ENCODE results near the gene TMEM238L.

The TMEM238L gene

GRCh38 chr17:10803350-10803749 is 549 bp downstream of the TMEM238L start:
- DNase-seq, result no peak

DNA sequence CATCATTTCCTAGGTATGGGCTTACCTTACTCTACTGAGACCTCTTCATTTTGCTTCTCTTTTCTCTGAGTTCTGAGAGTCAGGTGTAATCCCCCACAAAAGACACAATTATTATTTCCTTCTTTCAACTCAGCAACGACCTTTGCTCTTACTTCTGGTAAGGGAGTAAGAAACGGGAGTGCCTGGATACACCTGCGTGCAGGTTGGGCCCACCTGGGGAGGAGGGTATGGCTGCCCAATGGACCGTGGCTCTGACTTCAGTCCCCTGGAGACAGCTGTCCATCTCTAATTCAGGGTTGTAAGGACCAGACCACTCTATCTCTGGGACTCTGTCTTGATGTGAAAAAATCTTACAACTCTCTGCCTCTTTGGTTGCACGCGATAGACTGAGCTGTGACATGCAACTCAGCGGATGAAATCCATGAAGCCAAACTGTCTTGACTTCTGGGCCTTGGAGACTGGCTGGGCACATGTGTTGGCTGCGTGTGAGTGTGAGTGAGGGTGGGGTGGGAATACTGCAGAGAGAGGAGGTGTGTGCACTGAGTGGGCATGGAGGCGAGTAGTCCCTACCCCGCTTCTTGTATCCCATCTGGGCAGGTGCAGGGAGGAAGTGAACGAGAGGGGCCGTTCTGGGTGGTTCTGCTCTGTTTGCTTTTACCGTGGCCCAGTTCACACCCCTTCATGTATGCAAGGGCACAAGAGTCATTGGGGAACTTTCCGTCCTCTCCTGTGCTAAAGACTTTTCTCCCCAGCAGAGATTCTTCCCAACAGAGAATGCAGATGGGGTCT is 1.2 kb downstream of the TMEM238L start:
- DNase-seq, result no peak

DNA sequence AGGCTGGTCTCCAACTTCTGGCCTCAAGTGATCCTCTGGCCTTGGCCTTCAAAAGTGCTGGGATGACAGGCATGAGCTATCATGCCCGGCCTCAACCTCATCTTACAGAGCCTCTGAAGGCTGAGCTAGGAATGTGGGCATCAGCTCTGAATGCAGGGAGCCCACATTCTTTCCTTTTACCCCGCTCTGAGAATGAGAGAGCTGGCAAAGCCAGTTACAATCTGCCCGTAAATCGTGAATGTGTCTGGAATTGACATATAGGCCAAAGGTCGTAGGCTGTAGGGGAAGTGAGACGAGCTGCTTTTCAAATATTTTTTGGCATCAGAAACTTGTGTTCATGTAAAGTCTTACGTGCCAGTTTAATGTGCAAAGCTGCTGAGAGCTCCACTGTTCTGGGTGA is 4.5 kb downstream of the TMEM238L start:
- DNase-seq, result no peak

- DNase-seq, result no peak
Measured at GRCh38 chr17:10798910-10799309, 5.0 kb downstream of the TMEM238L start.

DNA sequence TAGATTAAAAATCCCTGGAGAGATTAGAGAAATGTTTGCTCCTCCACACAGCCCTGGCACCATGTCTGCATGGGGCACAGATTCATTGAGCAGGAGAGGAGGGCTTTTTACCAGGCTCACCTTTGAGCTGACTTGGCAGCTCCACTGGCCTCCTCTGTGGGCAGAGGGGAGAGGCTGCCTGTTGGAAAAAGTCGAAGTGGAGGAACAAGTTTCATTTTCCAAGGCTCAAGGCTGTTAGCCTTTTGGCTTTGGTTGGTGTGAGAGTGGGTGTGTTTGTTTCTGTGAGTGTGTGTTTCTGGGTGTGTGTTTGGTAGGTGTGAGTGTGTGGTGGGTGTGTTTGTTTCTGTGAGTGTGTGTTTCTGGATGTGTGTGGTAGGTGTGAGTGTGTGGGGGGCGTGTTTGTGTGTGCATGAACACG is 5.6 kb downstream of the TMEM238L start:
- DNase-seq, result no peak

GRCh38 chr17:10797476-10798328 is 6.2 kb downstream of the TMEM238L start:
- no peak for DNase-seq

DNA sequence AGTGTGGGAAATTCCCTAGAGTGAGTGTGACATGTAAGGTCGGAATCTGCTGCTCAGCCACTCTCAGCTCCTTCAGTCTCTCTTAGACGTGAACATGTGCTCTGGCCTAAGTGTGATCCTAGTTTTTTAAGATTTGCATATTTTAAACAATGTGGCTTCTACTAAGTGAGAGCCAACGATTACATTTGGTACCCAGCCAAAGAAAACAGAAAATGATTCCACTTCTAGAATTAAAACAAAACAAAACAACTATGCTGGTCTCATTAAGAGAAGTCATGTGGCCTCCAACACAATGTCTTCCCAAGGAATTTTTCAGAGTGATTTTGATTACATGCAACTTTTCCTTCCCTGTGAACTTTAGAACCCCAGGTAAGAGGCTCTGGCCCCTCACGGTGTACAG is 10.1 kb downstream of the TMEM238L start:
- DNase-seq, result no peak

DNA sequence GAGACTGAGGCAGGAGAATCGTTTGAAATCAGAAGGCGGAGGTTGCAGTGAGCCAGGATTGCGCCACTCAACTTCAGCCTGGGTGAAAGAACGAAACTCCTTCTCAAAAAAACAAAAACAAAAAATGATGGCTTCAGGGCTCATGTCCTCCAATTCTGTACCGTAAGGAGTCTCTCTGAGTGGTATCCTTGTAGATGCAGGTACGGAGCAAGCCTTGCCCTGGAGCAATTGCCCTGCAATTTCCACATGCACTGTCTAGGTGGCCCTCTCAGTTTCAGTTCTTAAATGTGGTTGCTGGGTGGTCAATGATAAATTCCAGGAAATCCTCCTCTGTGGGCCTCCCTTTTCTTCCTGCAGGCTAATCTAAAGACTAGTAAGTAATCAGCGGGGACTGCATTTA is 10.6 kb downstream of the TMEM238L start:
- DNase-seq, result no peak

DNA sequence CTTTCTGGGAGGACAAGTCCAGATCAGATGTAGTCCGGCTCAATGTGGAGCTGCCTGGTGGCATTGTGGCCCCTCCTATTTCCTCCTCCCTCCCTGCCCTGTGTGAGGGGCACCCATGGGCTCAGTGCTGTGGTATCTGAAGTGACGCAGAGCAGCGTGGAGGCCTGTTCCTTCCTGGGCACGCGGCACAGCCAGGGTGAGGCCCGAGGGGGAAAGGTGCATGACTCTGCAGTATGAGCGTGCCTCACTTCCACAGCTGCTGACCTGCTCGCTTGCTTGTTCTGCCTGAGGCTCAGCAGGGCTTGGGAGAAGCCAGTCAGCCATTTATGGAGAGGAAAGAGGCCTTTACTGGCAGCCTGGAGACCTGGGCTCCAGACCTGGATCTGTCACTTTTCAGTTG is 11.7 kb downstream of the TMEM238L start:
- DNase-seq, result no peak

DNA sequence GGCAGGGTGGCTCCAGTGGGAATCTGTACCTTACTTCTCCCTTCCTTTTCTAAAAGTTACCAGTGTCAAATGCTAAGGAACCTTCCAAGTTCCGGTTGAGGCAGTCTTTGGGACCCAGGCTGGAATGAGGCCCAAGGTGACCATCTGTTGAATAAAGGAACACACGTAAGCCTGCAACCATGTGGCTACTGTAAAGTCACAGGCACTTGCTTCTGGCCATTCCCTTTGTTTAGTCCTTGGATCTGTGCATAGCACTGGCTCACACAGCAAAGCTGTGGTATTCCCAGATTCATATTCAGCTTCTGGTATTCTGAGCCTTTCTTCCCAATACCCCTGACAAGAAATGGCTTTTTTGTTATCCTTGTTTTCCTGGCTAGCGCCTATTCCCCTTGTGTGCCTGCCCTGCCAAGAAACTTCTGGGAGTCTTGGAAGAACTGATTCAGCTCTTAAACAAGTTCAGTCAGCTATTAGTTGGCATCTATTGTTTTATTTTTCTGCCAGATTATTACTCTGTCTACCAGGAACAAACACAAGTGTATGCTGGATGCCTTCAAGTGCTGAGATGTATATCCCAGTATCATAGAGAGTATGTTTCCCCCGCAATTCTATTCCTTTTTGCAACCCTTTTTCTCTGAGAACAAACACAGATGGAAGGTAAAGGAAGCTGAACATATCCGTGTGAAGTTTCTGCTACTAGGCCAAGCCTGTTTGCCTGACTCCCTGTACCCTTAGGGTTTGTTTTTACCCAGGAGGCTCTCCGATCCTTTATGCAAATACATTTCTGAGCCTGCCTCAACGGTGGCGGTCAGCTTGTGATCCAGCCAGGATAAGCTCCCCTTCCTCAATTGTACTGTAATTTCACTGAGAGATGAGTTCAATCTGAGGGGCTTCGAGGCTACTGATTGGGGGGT is 13.2 kb downstream of the TMEM238L start:
- DNase-seq, result no peak

- DNase-seq, result no peak
Measured at GRCh38 chr17:10789694-10790271, 14.1 kb downstream of the TMEM238L start.

DNA sequence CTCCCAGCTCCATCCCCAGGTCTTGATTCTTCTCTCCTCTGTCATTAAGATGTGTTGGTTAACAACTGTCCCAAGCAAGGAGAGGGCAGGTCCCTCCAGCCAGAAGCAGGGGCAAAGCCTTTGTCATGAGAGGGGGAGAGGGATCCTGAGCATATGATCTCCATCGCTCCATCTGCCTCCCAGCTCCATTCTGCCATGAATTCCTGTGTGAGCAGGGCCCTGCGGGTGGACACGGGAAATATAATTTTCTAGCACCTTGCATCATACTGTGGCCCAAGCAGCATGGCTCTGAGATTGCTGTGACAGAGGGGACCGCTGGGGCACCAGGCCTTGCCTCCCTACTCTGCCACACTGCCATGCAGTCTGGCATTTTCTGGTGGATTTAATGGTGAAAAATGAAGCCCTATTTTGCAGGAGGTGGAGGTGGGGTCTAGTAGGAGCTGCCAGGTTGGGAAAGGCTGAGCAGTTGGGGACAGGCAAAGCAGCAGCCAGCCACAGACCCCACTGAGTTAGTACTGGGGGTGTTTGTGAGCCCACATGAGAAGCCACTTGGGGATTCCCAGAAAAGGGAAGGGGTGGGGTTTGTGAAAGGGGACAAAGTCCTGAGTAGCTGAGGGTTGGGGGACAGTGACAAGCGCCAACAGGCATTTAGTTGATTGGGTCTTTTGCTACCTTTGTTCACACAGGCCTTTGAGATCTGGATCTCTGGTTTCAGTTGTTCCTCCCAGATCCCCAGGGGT is 16.4 kb downstream of the TMEM238L start:
- DNase-seq, result no peak

DNA sequence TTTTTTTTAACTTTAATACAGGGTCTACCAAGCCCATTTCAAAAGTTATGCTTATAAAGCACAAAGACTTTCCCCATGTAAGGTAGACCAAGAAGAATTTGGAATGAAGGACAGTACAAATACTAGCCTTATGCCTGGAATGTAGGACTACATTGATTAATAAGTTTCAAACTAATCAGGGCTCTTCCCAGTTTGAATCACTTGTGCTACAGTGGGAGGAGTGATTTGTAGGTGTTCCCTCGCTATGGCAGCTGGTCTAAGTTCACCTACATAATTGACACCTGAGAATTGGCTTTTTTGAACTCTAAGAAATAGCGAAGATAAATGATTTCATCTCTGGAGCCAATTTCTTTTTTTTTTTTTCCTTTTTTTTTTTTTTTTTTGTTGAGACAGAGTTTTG is 18.6 kb downstream of the TMEM238L start:
- DNase-seq, result no peak

DNA sequence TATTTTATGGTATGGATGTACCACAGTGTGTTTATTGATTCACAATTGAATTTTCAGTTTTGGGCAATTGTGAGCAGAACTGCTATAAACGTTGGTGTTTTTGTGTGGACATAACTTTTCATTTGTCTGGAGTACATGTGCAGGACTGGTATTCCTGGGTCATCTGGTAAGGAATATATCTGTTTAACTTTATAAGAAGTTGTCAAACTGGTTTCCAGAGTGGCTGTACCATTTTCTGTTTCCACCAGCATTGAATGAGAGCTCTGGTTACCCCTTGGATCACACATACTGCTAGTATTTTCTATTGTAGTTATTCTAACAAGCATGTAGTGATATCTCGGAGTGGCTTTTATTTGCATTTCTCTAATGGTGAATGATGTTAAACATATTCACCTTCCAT is 24.3 kb downstream of the TMEM238L start:
- DNase-seq, result no peak

DNA sequence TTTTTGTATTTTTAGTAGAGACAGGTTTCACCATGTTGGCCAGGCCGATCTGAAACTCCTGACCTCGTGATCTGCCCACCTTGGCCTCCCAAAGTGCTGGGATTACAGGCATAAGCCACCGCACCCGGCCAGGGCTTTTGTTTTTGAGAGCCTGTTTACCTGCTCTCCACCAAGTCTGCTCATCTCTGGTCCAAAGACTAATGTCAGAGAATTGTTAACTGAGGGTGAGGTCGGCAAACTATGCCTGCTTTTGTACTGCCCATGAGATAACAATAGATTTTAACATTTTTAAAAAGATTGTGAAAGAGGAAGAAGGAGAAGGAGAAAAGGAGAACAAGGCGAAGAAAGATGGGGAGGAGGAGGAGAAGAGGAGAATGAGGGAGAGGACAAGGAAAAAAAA is 26.0 kb downstream of the TMEM238L start:
- no peak for DNase-seq

GRCh38 chr17:10777131-10777807 is 26.6 kb downstream of the TMEM238L start:
- DNase-seq, result no peak

DNA sequence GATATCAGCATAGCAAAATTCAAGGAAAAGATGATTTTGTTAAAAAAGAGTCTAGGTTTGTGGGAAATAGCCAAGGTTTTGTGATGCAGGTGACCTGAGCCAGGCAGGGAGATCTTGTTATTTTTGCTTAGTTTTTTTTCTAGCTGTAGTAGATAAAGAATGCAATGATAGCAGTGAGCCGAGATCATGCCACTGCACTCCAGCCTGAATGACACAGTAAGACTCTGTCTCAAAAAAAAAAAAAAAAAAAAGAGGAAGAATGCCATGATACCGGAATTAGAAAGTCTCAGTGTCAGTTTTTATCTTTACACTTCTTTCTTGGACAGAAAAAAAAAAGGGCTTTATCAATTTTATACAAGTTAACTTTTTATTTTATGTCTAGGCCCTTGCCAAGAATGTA is 27.5 kb downstream of the TMEM238L start:
- DNase-seq, result no peak

- no peak for DNase-seq
Measured at GRCh38 chr17:10775740-10776356, 28.1 kb downstream of the TMEM238L start.

GRCh38 chr17:10775058-10775457 is 28.8 kb downstream of the TMEM238L start:
- DNase-seq, result no peak

- no peak for DNase-seq
Measured at GRCh38 chr17:10773391-10773790, 30.5 kb downstream of the TMEM238L start.
